ENCODE results near the gene SCAF4.
"Not testable (repeated sequence)": the region's sequence is repeated elsewhere in the genome, so short reads cannot be mapped to it uniquely, and the experiment has no call there.

The SCAF4 gene

GRCh38 chr21:31744182-31744800 is 12.4 kb upstream of the SCAF4 start:
- no peak for DNase-seq (ENCODE audit: low read depth)
- H3K4me3 ChIP-seq (ENCODE audit: control insufficient read depth, low read depth, low read length): no peak overlapping the region
- no peak for TF ChIP-seq CTCF (IDR thresholded peaks at IDR 0.05; ENCODE audit: control insufficient read depth, insufficient read depth, low read depth, low read length, missing control alignments)

GRCh38 chr21:31743712-31744111 is 11.8 kb upstream of the SCAF4 start:
- H3K4me3 ChIP-seq (ENCODE audit: control insufficient read depth, low read depth, low read length): no peak overlapping the region
- no peak for DNase-seq (ENCODE audit: low read depth)
- no peak for TF ChIP-seq CTCF (IDR thresholded peaks at IDR 0.05; ENCODE audit: control insufficient read depth, insufficient read depth, low read depth, low read length, missing control alignments)

- DNase-seq (ENCODE audit: low read depth): no peak
- H3K4me3 ChIP-seq (ENCODE audit: control insufficient read depth, low read depth, low read length): no peak overlapping the region
- TF ChIP-seq CTCF (IDR thresholded peaks at IDR 0.05; ENCODE audit: control insufficient read depth, insufficient read depth, low read depth, low read length, missing control alignments): no peak
Observed at GRCh38 chr21:31741116-31741515, 9.2 kb upstream of the SCAF4 start.

- not testable (repeated sequence) for DNase-seq (ENCODE audit: low read depth); H3K4me3 ChIP-seq (ENCODE audit: control insufficient read depth, low read depth, low read length)
Observed at GRCh38 chr21:31737586-31738397, 5.9 kb upstream of the SCAF4 start.

GRCh38 chr21:31735511-31735992 is 3.6 kb upstream of the SCAF4 start:
- no peak overlapping the region for H3K4me3 ChIP-seq (ENCODE audit: control insufficient read depth, low read depth, low read length)
- no peak for TF ChIP-seq CTCF (IDR thresholded peaks at IDR 0.05; ENCODE audit: control insufficient read depth, insufficient read depth, low read depth, low read length, missing control alignments)

GRCh38 chr21:31733551-31734149 is 1.7 kb upstream of the SCAF4 start:
- no peak overlapping the region for H3K4me3 ChIP-seq (ENCODE audit: control insufficient read depth, low read depth, low read length)
- TF ChIP-seq CTCF (IDR thresholded peaks at IDR 0.05; ENCODE audit: control insufficient read depth, insufficient read depth, low read depth, low read length, missing control alignments): no peak
- DNase-seq (ENCODE audit: low read depth): no peak

More at GRCh38 chr21:31735511-31735992, 3.6 kb upstream of the SCAF4 start:
- no peak for DNase-seq (ENCODE audit: low read depth)

Measured in AG09309 (cell line).